Measurements from ENCODE around the gene VAC14.

Gene VAC14

GRCh38 chr16:70689970-70690891 lies 110.7 kb downstream of the VAC14 start:
- DNase-seq, result no peak

- DNase-seq, result no peak
Observed at GRCh38 chr16:70689035-70689969, 111.7 kb downstream of the VAC14 start.

- peak; percentile 14 for DNase-seq
Observed at GRCh38 chr16:70688246-70688742, 112.7 kb downstream of the VAC14 start.

- no peak for DNase-seq
Observed at GRCh38 chr16:70687671-70688245, 113.2 kb downstream of the VAC14 start.

- DNase-seq, result peak; percentile 63
Observed at GRCh38 chr16:70687102-70687511, 113.9 kb downstream of the VAC14 start.

GRCh38 chr16:70686376-70687101 lies 114.4 kb downstream of the VAC14 start:
- DNase-seq, result peak; percentile 79

GRCh38 chr16:70685938-70686375 lies 115.0 kb downstream of the VAC14 start, which contains the start of gene MTSS2:
Gene MTSS2, minus strand, starts transcription at chr16:70686053. Its CDS starts 262 bp downstream, at chr16:70685791.
- DNase-seq, result peak; percentile 73

- no peak for DNase-seq
Observed at GRCh38 chr16:70685061-70685937, 115.7 kb downstream of the VAC14 start.

- DNase-seq, result no peak
Observed at GRCh38 chr16:70684146-70685060, 116.6 kb downstream of the VAC14 start.

GRCh38 chr16:70683146-70683944 lies 117.6 kb downstream of the VAC14 start:
- DNase-seq, result no peak

GRCh38 chr16:70682239-70683145 lies 118.5 kb downstream of the VAC14 start:
- no peak for DNase-seq

- DNase-seq, result no peak
Observed at GRCh38 chr16:70681382-70682238, 119.3 kb downstream of the VAC14 start.

GRCh38 chr16:70680495-70681381 lies 120.2 kb downstream of the VAC14 start:
- DNase-seq, result no peak

GRCh38 chr16:70679671-70680494 lies 121.1 kb downstream of the VAC14 start:
- no peak for DNase-seq
